HG03469 (cell line): ENCODE measurements around the gene SDK1.
"Not testable (repeated sequence)": the region's sequence is repeated elsewhere in the genome, so short reads cannot be mapped to it uniquely, and the experiment has no call there.

Experiments
- ATAC-seq: cut with Tn5 transposase; IDR thresholded peaks from one replicate; pipeline ENCODE4 v1.9.1; 2021; ENCODE audit warnings: mild to moderate bottlenecking, moderate library complexity, moderate number of reproducible peaks; ENCODE audit not compliant: unreplicated experiment

SDK1 gene

DNA sequence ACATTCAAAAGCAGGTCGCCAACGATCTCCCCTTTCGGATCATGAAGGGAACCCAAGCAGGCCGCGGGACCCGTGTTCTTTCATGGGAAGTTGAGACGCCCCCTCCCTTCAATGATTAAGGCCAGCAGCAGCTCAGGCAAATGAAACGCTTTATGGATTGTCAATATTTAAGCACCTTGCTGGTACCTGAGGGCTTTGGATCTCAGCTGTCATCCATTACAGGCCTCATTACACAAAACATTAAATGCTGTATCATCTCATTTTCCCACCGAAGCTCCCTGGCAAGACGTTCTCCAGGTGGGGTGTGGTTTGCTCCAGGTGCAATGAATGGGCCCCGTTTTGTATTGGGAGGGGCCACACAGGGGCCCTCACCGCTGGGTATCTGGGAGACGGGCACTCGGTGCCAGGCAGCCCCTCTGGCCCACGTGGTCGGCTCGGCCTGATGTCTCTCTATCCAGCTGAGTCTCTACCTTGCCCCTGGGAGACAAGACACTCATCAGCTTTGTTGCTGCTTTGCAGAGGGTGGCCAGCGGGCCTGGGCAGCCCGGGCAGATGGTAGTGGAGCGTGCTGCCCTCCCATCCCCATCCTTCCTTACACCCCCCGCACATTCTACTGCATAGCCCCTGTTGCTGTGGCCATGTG, 925.0 kb downstream of the SDK1 start:
- ATAC-seq: no peak

DNA sequence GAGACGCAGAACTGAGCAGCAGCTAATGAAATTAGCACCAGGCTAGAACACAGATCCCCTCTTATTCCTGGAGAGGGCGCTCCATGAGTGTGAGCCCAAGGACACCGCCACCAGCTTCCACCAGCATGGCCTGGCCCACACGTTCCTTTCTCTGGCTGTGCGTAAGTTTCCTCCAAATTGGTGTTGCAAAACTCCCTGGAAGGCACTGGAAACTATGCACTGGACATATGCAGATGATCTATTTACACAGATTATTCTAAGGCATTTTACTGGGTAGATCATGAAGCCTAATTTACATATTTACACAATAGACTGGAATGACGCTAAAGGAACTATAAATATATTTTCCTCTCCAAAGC, 925.5 kb downstream of the SDK1 start:
- no peak for ATAC-seq

DNA sequence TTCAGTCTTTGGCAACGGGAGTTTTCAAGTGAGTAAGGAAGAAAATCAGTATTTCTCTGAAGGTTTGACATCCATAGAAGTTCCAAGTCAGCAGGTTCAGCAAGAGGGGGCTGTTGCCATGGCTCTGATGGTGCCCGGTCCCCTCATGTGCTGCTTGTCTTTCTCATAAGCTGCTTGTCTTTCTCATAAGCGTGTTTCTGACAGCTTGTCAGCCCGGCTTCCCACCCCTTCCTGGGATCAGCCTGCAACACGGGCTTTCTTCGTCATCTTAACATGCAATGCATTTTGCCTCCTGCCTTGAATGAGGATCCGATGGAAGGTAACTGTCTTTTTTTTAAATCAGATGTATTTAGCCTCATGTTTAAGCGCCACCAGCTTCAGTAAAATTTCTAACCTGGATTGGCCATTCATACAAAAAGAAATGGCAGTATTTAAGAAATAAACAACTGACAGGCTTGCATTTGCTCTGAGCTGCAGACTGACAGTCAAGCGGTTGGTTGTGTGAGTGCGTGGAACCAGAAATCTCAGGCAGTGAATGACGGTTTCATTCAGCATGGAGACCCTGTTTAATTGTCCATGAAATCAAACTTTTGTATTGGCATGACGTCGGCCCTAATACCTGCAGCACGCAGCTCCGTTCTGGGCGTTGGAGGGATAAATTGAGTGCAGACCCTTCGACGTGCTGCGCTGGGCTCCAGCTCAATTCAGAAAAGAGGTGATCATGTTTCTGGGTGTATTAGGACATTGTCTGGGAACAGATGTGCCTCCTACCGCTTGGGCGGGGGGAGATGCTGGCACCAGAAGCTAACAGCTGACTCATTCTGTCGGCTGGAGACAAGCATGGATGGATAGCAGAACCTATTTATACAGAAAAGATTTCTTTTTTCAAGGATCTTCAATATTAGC, 926.3 kb downstream of the SDK1 start:
- ATAC-seq: no peak

DNA sequence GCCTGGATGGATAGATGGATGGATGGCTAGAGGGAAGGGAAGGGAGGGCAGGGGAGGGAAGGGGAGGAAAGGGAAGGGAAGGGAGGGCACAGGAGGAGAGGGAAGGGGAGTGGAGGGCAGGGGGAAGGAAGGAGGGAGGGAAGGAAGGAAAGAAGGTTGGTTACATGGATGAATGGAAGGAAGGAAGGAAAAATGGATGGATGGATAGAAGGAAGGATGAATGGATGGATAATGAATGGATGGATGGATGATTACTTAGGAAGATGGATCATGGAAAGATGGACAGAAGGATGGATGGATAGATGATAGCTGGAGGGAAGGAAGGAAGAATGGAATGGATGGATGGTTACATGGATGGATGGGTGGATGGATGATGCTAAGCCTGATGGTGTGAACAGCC, 929.3 kb downstream of the SDK1 start:
- no peak for ATAC-seq

DNA sequence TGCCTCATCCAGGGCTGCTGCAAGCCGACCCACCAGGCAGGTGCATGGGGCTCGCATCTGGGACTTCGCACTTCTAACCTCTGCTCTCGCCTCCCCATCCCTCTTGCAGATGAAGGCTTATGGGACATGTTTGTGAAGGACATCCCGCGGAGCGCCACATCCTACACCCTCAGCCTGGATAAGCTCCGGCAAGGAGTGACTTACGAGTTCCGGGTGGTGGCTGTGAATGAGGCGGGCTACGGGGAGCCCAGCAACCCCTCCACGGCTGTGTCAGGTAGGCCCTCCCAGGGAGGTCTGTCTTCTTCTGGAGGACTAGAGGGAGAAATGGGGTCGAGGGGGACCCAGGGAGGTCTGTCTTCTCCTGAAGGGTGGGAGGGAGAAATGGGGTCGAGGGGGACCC, 932.1 kb downstream of the SDK1 start:
- ATAC-seq: no peak

DNA sequence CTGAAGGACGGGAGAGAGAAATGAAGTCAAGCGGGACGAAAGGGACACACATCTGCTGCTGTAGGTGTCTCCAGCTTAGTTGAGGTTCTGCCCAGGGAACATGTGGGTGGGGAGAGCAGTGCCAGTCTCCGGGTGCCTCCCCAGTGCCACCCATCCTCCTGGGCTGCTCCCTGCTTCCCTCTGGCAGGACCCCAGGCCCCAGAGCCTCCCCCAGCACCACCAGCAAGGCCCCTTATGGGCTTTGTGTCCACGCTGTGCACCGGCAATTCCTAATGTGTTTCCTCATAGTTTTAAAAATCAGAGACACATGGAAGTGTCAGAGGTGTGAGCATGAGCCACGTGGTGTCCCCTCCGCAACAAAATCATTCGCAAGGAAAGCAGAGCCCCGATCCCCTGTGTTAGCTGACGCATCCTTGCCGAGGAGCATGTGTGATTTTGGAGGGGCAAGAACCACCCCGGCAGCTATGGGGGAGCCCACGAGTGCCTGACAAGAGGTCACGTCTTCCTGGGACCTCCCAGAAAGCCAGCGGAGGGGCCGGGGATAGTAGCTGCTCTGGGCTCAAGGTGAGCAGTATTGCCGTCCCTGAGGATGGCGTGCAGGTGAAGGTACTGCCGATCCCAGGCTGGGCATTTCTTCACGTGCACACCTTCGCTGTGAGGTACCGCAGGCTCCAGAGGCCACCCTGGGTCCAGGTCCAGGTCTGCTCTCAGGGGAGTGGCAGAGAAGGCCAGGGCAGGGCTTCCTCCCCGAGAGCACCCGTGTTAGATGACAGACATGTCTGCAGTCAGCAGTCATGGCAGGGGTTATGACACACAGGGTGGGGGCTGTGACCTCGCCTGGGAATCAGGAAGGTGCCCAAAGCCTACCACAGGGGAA, 932.8 kb downstream of the SDK1 start:
- ATAC-seq: no peak

DNA sequence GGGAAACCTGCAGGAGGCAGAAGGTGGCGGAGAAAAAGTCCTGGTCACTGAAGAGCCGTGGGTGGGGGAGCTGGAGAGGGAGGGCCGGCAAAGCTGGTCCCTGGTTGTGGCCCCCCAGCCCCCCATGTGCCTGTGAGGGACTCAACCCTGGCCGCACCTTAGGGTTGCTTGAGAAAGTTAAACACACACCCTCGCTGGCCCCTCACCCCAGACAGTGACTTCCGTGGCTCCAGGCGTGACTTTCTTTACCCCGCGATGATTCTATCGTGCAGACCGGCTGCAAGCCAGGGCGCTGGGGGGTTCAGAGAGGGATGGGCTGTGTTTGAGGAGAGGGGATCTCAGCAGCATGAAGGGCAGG, 933.4 kb downstream of the SDK1 start:
- ATAC-seq: no peak

DNA sequence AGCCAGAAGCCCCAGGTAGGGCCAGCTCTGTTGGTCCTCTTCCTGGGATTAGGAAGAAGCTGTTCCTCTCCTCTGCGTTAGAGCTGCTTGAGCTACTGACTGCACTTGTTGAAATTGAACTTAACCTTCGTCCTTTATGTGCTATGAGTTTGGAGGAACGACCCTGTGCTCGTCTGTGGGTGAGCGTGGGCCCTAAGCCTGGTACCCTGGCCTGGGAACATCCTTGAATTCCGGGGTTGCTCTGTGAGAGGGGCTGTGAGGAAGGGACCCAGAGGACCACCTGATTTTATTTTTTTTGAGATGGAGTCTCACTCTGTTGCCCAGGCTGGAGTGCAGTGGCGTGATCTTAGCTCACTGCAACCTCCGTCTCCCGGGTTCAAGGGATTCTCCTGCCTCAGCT, 933.8 kb downstream of the SDK1 start:
- no peak for ATAC-seq

DNA sequence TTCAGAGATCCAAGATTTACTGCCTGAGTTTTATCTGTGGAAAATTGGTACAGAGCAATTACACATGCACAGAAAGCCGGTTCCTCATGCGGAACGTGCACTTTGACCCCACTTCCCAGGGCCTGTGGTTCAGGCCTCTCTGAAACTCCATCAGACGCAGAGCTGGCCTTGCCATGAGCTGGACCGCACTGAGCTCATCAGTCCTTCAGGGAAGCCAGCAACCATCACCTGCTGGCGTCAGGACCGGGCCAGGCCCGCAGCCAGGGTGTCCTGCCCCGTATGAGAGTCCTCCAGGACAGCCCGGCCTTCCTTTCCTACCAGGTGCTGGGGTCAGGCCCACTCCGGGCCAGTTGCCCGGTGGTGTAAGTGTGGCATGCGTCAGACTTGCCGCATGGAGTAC, 934.5 kb downstream of the SDK1 start:
- no peak for ATAC-seq

DNA sequence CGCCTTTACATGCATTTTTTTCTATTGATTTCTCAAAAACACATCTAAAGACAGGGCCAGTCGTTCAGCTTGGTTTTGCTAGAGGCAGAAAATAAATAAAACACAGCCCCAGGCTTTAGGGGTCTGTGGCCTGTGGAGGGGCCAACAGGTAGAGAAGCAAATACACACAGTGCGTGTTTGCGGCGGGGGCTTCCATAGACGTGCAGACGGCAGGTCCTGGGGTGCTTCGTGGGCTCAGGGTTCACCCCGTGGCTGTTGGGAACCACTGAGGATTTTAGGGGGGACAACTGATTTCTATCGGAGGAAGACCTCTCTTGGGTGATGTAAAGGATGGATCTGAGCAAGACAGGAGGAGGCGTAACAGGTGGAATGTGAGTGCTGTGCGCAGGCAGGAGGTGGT, 935.3 kb downstream of the SDK1 start:
- ATAC-seq: no peak

DNA sequence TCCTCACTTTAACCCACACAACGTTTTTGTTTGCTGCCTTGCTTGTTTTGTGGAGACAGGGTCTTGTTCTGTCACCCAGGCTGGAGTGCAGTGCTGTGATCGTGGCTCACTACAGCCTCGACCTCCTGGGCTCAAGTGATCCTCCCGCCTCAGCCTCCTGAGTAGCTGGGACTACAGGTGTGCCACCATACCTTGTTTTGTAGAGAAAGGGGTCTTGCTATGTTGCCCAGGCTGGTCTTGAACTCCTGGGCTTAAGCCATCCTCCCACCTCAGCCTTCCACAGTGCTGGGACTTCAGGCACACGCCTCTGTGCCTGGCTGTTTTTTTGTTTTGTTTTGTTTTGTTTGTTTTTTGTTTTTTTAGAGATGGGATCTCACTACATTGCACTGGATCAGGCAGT, 935.8 kb downstream of the SDK1 start:
- ATAC-seq: not testable (repeated sequence)

DNA sequence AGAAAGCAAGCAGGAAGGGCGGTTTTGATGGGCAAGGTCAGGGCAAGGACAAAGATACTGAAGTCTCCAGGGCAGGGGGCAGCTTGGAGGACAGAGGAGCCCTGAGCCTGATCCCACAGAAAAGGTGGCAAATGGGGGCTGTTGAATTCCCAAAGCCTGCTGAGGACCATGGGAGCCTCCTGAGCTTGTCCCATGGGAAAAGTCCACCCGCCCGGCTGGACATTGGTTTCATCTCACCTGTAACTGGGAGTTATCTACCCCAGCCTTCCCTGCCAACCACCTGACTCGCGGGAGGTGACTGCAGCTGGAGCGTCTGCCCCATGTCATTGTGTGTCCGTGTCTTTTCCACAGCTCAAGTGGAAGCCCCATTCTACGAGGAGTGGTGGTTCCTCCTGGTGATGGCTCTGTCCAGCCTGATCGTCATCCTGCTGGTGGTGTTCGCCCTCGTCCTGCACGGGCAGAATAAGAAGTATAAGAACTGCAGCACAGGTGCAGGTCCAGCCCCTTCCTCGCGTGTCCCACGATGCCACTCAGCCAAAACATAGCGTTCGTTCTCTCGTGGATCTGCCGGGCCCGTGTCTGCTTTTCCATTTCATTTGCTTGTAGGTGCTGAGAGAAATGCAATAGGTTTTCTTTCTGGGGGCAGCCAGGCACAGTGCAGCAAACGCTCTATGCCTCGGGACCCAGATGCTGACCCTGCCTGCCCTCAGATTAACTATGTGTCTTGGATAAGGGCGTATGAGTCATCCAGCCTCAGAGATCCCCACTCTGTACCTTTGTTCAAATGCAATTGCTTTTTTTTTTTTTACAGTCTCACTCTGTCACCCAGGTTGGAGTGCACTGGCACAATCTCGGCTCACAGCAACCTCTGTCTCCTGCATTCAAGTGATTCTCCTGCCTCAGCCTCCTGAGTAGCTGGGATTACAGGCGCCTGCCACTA, 936.5 kb downstream of the SDK1 start:
- ATAC-seq: no peak

DNA sequence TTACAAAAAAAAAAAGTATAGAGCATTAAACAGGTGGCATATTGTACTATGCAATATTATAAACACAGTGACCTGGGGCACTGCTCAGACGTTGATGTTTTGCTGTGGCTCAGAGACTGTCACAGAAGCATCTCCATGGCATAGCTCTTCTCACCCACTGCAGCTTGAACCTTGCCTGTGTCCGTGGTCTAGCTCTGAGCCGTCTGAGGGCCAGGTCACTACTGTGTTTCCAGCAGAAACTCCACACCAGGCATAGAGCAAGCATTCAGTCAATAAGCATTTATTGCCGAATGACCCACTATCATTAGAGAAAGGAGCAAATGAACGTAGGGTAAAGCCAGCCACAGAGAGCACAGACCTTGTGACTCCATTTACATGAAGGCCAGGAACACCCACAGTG, 937.8 kb downstream of the SDK1 start:
- ATAC-seq: no peak

DNA sequence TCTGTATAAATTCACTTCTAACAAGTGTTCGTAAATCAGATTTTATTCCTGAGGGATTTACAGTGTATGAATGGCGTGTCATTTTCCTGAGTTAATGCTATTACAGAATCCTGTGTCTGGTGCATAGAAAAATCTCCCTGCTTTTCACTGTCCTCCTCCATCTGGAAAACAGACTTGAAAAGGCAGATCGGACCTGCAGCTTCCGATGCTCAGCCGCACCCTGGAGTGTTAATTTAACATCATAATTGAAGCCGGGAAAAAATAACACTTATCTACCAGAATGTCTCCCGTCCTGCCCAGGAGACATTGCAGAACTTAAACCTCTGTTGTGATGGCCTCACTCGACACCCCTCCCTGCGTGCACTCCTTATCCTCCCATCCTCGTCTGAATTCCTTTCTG, 939.0 kb downstream of the SDK1 start:
- no peak for ATAC-seq

DNA sequence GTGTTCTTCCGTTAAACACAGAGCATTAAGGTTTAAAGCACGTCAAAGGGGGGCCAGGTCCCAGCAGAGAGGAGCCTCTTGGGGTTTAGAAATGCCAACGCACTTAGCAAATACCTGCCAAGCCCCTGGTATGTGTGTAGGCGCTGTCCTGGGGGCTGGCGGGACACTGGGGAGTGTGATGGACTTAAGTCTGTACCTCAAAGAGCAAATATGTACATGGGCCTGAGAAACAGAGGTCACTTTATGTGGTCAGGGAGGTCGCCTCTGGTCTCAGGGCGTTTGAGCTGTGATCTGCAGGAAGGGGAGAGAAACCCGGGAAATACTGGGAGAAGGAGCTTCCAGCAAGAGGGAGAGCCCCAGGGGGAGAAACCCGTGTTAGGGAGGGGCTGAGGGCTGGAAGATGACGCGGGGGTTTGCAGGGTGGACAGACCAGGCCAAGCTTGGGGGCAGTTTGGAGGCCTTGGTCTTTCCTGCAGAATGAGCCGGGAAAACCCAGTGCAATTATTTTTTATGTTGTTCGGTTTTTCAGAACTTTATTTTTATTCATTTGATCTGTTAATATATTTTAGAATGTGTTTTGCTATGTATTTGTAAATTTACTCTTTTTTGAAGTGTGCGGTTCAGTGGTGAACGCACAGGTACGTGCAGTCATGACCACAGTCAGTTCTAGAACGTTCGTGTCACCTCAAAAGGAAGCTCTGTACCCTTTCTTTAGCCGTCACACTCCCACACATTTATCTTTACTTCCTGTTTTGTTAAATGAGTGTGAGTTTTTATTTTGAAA, 939.7 kb downstream of the SDK1 start:
- no peak for ATAC-seq

DNA sequence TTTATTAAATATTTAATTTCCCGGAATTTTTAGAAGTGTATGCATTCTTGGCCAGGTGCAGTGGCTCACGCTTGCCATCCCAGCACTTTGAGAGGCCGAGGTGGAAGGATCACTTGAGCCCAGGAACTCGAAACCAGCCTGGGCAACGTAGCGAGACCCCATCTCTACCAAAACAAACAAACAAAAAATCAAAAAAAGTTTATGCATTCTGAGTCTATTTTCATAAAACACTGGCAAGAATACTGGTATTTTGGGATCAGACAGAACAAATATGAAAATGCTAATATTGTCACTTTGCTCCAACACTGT, 940.2 kb downstream of the SDK1 start:
- no peak for ATAC-seq

DNA sequence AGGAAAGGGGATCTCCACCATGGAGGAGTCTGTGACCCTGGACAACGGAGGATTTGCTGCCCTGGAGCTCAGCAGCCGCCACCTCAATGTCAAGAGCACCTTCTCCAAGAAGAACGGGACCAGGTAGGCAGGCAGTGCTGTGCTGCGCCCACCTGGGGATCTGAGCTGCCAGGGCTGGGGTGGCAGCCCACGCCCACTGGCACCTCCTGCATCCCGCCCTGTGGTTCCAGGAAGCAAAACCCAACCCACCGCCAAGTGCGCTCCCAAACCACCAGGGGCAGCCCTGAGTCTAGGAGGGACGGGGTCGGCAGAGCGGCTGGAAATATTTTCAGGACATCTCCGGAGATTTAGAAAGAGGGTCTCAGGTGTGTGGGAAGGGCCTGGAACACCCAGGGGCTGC, 940.7 kb downstream of the SDK1 start:
- ATAC-seq: no peak

DNA sequence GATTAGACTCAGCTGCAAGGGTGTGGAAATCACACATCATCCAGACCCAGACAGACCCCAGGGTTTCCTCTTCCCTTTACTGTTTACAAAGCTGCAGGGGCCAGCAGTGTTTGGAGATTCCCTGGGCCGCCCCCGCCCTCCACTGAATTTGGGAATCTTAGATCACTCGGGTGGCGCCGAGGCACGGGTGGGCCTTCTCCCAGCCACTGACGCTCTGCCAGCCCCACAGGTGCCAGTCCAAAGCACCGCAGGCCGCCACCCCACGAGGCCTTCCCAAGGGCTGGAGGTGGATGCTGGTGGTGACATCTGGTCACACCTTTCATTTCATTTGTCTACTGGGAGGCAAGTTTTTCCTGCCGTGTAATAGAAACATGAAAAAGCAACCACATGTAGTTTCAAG, 941.7 kb downstream of the SDK1 start:
- no peak for ATAC-seq

DNA sequence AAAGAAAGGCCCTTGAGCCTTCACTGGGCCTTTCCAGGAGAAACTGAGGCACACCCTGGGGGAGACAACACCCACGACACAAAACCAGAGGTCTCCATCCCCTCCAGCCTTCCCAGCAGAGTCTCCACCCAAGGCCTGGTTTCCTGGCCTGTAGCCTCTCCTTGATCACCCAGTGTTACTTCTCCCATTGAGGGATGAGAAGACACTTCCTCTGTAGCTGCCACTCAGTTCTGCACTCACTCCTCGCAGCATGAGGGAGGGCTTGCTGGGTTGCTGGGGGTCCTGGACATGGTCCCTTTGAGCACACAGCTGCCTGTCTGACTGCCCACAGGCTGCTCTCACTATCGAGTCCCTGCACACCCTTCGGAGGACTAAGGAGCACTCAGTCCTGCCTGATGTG, 943.0 kb downstream of the SDK1 start:
- no peak for ATAC-seq

DNA sequence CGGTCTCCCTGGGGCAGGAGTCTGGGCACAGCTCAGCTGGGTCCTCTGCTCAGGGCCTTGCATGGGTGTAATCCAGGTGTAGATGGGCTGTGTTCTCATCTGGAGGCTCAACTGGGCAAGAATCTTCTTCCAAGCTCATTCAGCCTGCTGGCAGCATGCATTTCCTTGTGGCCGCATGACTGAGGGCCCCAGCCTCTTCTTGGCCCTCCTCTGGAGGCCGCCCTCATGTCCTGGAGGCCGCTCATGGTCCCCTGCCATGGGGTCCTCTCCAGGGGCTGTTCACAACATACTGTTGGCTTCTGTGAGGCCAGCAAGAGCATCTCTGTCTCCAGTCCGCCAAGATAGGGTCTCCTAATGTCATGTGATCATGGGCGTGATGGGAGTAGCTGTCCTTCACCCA, 943.6 kb downstream of the SDK1 start:
- ATAC-seq: no peak
